Left ventricle myocardium superior (tissue), 1 donor: Measurements from ENCODE around the gene TRIM67. TPM values are rescaled to one million over a fixed set of nuclear protein-coding genes. Genes with fewer than 3 reads are reported as not detected.
"Not testable (repeated sequence)": the region's sequence is repeated elsewhere in the genome, so short reads cannot be mapped to it uniquely, and the experiment has no call there.

ENCODE experiments used
- ATAC-seq: fragments of 200-7000 bp; cut with Tn5 transposase; one replicate; pipeline ENCODE4 v1.9.1; 2020; ENCODE audit warnings: mild to moderate bottlenecking, moderate library complexity
- DNase-seq: peaks from one replicate; pipeline ENCODE4 v3.0.0-alpha.2; 2020
- intact Hi-C: fragments of 100-400 bp; cut with micrococcal nuclease; formaldehyde crosslinking; loops from one replicate; pipeline ENCODE4 v1.11.0; 2022
- long read RNA-seq: library from polyadenylated mRNA; unstranded; transcript quantifications from one replicate; pipeline ENCODE4 v2.0.0, GENCODE V29; 2021
- total RNA-seq: library from RNA; stranded (reverse); fragmentation: NEBNext Ultra II Directional; extraction: Animal tissue kit (Norgen Biotek cat#: 25700); gene quantifications from one replicate; pipeline ENCODE4 v1.2.1, GENCODE V29; 2021
- donor health status: DM: no; HTN: yes; CAD: no; lungs with severe emphysema.

Gene TRIM67
- total RNA-seq = not detected
- long read RNA-seq = 0 reads

GRCh38 chr1:231161667-231162296 lies at the start of gene TRIM67:
Gene TRIM67, plus strand, starts transcription at chr1:231162058. Its CDS starts 912 bp downstream, at chr1:231162970.
- ATAC-seq (peak; percentile 74), DNase-seq (peak; percentile 41)
- intact Hi-C loops = no loop called here

- no peak for ATAC-seq
- no peak for DNase-seq
- intact Hi-C loops = no loop called here
Observed at GRCh38 chr1:231116738-231117137, 45.1 kb upstream of the TRIM67 start.

DNA sequence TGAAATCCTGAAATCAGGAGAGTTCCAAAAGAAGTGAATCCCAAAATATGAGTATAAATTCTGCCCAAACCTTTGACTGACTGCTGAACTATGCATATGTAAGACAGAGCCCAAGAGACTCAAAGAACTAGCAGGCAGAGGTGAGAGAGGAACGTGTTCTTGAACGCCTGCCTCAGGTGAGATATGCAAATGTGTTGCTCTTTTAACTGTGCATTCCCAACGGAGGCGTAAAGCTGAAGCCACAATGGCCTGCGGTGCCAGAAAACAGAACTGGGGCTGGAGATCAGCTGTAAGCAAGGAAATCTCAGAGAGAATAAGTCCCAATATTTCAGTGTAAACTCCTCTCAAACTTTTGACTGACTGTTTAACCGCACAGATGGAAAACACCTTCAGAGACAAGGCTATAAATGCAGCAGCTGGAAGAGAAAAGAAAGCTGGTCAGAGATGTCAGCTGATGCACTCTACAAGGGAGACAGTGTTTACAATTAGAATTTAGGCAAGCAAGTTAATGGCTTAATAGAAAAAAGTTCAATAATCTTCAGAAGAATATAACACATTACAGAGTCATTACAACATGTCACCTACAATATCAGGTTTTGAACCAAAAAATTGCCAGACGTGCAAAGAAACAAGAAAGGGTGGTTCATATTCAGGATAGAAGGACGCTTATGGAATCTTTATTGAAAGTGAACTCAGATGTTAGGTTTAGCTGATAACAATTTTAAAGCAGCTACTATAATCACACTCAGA lies 43.0 kb upstream of the TRIM67 start:
- DNase-seq = no peak
- intact Hi-C loops = no loop called here
- no peak for ATAC-seq

GRCh38 chr1:231121533-231121932 lies 40.3 kb upstream of the TRIM67 start:
- DNase-seq = no peak
- intact Hi-C loops = no loop called here
- ATAC-seq = no peak

DNA sequence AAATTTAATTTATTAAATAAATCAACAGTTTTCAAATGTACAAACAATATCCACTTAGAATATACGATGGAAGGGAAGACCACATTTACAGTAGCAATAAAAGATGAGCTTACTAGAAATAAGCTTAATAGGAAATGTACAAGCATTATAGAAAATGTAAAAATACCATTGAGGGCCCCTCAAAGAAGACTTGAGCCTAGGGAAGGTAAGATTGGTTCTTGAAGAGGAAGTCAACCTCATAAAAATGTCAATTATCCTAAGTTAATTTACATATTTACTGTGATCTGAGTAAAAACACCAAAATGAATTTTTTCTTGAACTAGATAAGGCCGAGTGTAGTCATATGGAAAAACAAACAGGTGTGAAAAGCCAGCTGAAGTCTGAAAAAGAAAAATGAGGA lies 39.7 kb upstream of the TRIM67 start:
- no peak for ATAC-seq
- intact Hi-C loops = no loop called here

DNA sequence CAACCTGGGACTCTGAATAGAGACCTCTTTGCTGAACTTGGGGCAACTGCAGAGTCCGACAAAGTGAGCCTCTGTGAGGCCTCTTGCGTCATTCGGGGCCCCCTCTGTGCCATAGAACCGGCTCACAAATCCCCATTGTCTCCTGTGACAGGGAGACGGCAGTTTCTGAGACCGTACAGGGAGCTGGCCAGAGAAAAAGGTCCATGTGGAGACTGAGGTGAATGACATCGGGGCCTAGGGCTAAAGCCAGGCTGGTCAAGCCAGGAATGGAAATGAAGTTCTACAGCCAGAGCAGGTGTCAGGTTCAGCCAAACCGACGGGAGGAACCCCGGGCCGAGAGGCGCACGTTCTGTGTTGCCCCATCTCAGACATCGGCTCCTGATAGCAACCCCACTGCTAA lies 37.1 kb upstream of the TRIM67 start:
- ATAC-seq = no peak
- intact Hi-C loops = no loop called here
- DNase-seq = no peak

More for the DNA sequence above, 39.7 kb upstream of the TRIM67 start:
- no peak for DNase-seq

- ATAC-seq (no peak), DNase-seq (no peak)
- intact Hi-C loops = no loop called here
Observed at GRCh38 chr1:231125972-231126580, 35.8 kb upstream of the TRIM67 start.

DNA sequence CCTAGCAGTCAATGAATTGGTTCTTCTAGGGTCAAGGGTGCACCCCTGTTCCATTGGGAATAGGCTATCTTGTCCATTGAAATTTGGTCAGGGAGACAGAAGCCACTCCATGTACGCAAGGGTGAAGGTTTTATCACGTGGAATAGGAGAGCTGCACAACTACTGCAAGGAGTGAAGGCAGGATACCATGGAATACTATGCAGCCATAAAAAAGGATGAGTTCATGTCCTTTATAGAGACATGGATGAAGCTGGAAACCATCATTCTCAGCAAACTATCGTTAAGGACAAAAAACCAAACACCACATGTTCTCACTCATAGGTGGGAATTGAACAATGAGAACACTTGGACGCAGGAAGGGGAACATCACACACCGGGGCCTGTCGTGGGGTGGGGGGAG lies 34.8 kb upstream of the TRIM67 start:
- intact Hi-C loops, DNase-seq, ATAC-seq: not testable (repeated sequence)

GRCh38 chr1:231128471-231128870 lies 33.4 kb upstream of the TRIM67 start:
- intact Hi-C loops, DNase-seq, ATAC-seq: not testable (repeated sequence)

GRCh38 chr1:231130544-231130943 lies 31.3 kb upstream of the TRIM67 start:
- ATAC-seq (no peak), DNase-seq (no peak)
- intact Hi-C loops = no loop called here

- DNase-seq, ATAC-seq, intact Hi-C loops: not testable (repeated sequence)
Observed at GRCh38 chr1:231132591-231132990, 29.3 kb upstream of the TRIM67 start.

GRCh38 chr1:231134624-231135023 lies 27.2 kb upstream of the TRIM67 start:
- DNase-seq (no peak), ATAC-seq (no peak)
- intact Hi-C loops = no loop called here

- DNase-seq = no peak
- no peak for ATAC-seq
- intact Hi-C loops = no loop called here
Observed at GRCh38 chr1:231138236-231138635, 23.6 kb upstream of the TRIM67 start.

DNA sequence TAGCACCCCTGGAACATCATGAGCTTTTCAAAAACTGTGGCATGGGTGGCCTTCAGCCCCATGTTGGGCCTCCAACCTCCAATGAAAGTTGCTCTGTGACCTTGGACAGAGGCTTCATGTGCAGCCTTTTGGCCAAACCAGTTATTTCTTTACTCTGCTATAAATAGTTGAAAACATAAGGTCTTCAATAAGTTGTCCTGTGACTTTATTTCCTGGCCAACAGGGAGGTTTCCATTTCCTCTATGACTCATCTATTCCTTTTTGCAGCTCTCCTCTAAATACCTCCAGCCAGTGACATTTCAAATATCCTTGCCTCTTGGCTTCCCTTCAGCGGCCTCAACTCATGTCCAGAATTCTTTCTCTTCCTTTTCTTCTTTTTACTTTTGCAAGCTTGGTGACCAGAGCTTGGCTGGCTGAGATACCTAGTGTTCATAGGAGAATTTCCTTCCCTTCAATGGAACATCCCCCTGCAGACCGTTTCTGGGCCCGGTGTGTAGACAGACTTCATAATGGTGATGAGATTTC lies 22.7 kb upstream of the TRIM67 start:
- no peak for DNase-seq
- intact Hi-C loops = no loop called here
- ATAC-seq = peak; percentile 45

DNA sequence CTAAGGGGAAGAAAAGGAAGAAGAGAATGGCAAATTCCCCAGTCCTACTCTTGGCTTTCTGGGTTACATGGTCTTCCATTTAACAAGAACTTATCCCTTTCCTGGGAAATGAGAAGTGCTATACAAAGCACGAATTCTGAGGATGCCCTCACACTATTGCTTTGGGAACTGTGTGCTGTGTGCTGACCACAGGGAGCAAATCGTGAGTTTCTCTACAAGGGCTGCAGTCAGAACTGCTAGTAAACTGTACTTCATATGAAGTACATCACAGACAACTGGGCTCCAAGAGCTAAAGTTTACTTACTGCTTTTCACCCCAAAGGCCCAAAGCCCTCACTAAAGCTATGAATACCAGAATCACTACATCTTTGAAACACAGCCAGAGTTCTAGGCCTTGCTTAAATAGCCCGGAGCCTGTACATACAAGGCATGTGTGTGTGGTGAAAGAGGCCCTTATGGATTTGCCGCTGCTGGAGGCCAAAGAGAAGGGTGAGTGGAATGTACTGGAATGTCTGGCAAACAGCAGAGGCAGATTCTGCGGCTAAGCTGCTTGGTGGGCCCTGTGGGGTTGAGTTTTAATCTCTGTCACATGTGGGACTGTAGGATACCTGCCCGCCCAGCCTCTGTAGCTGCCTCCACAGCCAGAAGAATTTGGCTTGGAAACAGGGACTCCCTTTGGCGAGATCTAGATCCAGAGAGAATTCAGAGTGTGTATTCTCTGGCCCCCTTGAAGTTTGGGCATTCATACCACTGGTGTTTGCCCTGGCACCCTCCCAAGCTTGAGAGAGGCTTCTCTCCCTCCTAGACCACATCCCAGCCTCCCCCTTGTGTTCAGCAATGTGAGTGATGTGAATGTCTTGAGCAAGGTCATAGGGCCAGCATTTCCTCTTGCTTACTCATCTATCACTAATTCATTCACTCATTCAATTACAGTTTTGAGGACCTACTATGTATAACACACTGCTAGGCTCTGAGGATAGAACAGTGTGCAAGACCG lies 21.9 kb upstream of the TRIM67 start:
- no peak for ATAC-seq
- intact Hi-C loops = no loop called here
- DNase-seq = no peak

DNA sequence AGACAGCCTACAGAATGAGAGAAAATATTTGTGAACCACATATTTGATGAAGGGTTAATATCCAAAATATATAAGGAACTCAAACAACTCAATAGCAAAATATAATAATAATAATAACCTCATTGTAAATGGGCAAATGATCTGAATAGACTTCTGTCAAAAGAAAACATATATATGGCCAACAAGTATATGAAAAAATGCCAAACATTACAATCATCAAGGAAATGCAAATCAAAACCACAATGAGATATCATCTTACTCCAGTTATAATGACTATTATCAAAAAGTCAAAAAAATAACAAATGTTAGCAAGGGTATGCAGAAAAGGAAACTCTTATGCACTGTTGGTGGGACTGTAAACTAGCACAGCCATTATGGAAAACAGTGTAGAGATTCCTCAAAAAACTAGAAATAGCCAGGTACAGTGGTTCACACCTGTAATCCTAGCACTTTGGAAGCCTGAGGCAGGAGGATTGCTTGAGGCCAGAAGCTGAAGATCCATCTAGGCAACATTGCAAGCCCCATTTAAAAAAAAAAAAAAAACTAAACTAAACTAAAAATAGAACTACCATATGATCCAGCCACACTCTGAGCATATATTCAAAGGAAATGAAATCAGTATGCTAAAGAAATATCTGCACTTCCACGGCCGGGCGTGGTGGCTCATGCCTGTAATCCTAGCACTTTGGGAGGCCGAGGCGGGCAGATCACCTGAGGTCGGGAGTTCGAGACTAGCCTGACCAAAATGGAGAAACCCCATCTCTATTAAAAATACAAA lies 17.3 kb upstream of the TRIM67 start:
- ATAC-seq = no peak
- intact Hi-C loops = no loop called here
- no peak for DNase-seq

DNA sequence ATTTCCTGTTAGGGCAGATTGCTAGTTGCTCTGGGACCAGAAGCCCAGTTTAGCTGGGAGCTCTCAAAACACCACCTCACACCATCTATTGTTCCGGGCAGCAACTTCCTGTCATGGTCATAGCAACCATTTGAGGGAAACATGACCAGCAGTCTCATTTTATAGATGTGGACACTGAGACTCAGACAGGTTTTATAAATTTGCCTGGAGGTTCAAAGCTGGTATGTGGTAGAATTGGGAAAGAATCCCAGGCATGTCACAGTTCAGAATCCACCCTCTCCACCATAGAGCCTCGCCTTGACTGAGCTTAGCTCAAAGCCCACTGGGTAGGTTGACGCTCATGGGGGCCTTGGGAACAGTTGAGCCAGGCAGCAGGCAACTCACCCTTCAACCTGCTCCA lies 14.0 kb upstream of the TRIM67 start:
- intact Hi-C loops = no loop called here
- DNase-seq (no peak), ATAC-seq (no peak)

DNA sequence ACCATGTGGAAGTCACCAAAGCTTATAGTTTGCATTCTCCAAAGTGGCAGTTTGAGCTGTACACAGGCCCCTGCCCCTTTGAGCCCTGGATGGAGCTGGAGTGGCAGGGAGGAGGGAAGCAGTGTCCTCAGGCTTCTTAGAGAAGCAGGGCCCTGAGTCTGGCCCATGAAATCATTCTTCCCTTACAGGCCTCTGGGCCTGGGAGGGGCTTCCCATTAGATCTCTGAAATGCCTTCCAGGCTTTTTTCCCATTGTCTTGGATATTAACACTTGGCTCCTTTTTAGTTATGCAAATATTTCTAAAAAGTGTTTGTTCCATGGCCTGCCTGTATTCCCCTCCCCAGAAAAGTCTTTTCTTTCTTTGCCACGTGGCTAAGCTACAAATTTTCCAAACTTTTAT lies 10.0 kb upstream of the TRIM67 start:
- ATAC-seq = no peak
- intact Hi-C loops = no loop called here
- no peak for DNase-seq
